Endothelial cell of umbilical vein (primary cell): ENCODE measurements around the gene UTF1.

Source experiments
- POLR2A ChIP-seq: IDR thresholded peaks from 2 replicates; pipeline ENCODE4 v1.6.1; 2012; ENCODE audit warnings: low read depth, mild to moderate bottlenecking, control low read depth, low read length
- POLR2AphosphoS5 ChIP-seq: IDR thresholded peaks from 2 replicates; pipeline ENCODE4 v1.6.1; 2012; ENCODE audit warnings: low read depth, mild to moderate bottlenecking, control low read depth, low read length, moderate library complexity; ENCODE audit not compliant: insufficient read depth
- TF ChIP-seq, protein P1 (sequence below), 2 donors: IDR thresholded peaks; 1 replicate in 1 of 2; 2 replicates in 1 of 2; pipeline ENCODE4 v1.5.1; 2011; ENCODE audit warnings: low read length in 2 of 2, mild to moderate bottlenecking in 2 of 2, moderate library complexity in 2 of 2, control low read depth in 1 of 2, inconsistent platforms in 1 of 2, low read depth in 1 of 2; ENCODE audit not compliant: insufficient read depth in 1 of 2; ENCODE audit errors: extremely low read depth in 1 of 2

DNA sequence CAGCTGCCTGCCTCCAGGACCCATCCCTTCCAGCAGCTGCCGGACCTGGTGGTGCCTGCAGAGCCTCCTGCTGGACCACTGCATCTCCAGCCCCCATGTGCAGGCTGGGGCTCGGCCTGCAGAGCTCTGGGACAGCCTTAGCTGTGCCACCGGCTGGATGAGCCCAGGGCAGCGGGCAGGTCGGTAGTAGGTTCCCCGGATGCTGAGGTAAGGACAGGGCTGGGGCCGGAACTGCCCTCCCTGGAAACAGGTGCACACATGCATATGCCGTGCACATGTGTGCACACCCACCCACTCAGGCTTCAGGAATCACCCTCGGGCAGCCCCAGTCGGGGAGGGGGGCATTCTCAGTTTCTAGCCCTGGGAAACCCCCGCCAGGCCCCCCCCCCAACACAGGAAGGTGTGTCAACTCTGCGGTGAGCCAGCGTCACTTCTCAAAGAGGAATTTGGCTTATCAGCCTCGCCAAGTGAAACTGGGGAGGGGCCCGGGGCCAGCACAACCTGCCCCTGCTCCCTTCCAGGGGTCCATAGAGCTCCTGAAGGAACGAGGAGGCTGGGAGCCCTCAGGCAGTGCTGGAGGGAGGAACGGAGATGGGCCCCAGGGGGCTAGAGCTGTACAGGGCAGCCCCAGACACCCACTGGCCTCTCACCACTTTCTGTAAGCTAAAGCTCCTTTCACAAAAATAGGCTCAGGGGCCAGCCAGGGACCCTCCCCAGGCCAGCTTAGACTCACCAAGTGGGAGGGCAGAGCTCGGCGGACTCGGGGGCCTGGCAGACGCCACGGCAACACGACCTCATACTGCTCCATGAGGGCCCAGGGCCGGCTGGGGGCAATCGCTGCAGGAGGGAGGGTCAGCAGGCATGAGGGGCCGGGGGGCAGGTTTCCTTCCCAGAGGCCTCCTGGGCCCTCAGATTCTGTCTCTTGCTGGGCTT, 45.0 kb downstream of the UTF1 start:
- TF ChIP-seq, protein P1, sequence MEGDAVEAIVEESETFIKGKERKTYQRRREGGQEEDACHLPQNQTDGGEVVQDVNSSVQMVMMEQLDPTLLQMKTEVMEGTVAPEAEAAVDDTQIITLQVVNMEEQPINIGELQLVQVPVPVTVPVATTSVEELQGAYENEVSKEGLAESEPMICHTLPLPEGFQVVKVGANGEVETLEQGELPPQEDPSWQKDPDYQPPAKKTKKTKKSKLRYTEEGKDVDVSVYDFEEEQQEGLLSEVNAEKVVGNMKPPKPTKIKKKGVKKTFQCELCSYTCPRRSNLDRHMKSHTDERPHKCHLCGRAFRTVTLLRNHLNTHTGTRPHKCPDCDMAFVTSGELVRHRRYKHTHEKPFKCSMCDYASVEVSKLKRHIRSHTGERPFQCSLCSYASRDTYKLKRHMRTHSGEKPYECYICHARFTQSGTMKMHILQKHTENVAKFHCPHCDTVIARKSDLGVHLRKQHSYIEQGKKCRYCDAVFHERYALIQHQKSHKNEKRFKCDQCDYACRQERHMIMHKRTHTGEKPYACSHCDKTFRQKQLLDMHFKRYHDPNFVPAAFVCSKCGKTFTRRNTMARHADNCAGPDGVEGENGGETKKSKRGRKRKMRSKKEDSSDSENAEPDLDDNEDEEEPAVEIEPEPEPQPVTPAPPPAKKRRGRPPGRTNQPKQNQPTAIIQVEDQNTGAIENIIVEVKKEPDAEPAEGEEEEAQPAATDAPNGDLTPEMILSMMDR (IDR thresholded peaks at IDR 0.05; ENCODE audit: extremely low read depth in 1 of 2, insufficient read depth in 1 of 2, low read depth in 1 of 2, low read length in 2 of 2) = no peak
- no peak for TF ChIP-seq POLR2A
- TF ChIP-seq POLR2AphosphoS5 = no peak
